Right lobe of liver (tissue), 4 donors: Measurements from ENCODE around the gene PPP1R12A.

ENCODE experiments used
- CTCF ChIP-seq, 4 donors: fragments of 200-600 bp in 3 of 4; fragments of 450-650 bp in 1 of 4; IDR thresholded peaks; one replicate each; pipeline versions ENCODE4 v1.5.1 to v1.8.0; 2016 to 2022; ENCODE audit warnings: antibody characterized with exemption in 4 of 4, mild to moderate bottlenecking in 2 of 4
- POLR2A ChIP-seq: fragments of 450-650 bp; IDR thresholded peaks from one replicate; pipeline ENCODE4 v1.6.1; 2017; ENCODE audit warnings: antibody characterized with exemption, mild to moderate bottlenecking
- donor health status: DM: no; HTN: no; CAD: no.
- donor health status: DM: no; HTN: no; CAD: no.
- donor health status: DM: no; HTN: yes; CAD: no.

GRCh38 chr12:79857675-79858074 lies 77.2 kb downstream of the PPP1R12A start:
- no peak for TF ChIP-seq CTCF (IDR thresholded peaks at IDR 0.05)
- TF ChIP-seq POLR2A = no peak
